ENCODE results near the gene PERM1. TPM values are rescaled to one million over a fixed set of nuclear protein-coding genes. Genes with fewer than 3 reads are reported as not detected.

PERM1 gene
- total and polyA plus RNA-seq, 2 of the 13 experiments (the other 11 are each of a cell fraction or from before 2014, with no cell fraction given) = 0.04 to 0.29 TPM

GRCh38 chr1:1000357-1001056 lies 18.6 kb upstream of the PERM1 start (continued):
- TF ChIP-seq FOXP4 (CRISPR knock-in tag; IDR thresholded peaks at IDR 0.05) (peak; percentile 24; the same call in 1 of the 2 replicates), ZNF276 (CRISPR knock-in tag; IDR thresholded peaks at IDR 0.05; ENCODE audit: low read depth) (peak; percentile 92; the same call in 1 of the 2 replicates), PRMT3 (CRISPR knock-in tag; IDR thresholded peaks at IDR 0.05; ENCODE audit: borderline replicate concordance, low read depth) (no peak; the same call in 1 of the 2 replicates), NFAT5 (CRISPR knock-in tag; IDR thresholded peaks at IDR 0.05) (peak; percentile 70; the same call in 1 of the 2 replicates), ZNF556 (CRISPR knock-in tag; IDR thresholded peaks at IDR 0.05; ENCODE audit: borderline replicate concordance) (peak; percentile 13; the same call in 1 of the 2 replicates), SP140L (CRISPR knock-in tag; IDR thresholded peaks at IDR 0.05; ENCODE audit: borderline replicate concordance) (no peak), ZFY (CRISPR knock-in tag; IDR thresholded peaks at IDR 0.05) (peak; percentile 87), AKAP8 (CRISPR knock-in tag; IDR thresholded peaks at IDR 0.05) (peak; percentile 45; the same call in 1 of the 2 replicates), FOXO4 (CRISPR knock-in tag; conservative IDR thresholded peaks at IDR 0.05) (no peak), ZNF577 (CRISPR knock-in tag; IDR thresholded peaks at IDR 0.05; ENCODE audit: borderline replicate concordance, low read depth) (no peak), ZNF263 (CRISPR knock-in tag; IDR thresholded peaks at IDR 0.05) (peak; percentile 74), ARID3A (IDR thresholded peaks at IDR 0.05; ENCODE audit: low read depth, low read length) (no peak), EHMT2 (IDR thresholded peaks at IDR 0.05; ENCODE audit: borderline replicate concordance, low read depth, low read length) (no peak), ZNF136 (CRISPR knock-in tag; IDR thresholded peaks at IDR 0.05; ENCODE audit: low read depth) (no peak), RFX3 (CRISPR knock-in tag; IDR thresholded peaks at IDR 0.05) (no peak)
